ENCODE results near the gene RBM10.

DNA sequence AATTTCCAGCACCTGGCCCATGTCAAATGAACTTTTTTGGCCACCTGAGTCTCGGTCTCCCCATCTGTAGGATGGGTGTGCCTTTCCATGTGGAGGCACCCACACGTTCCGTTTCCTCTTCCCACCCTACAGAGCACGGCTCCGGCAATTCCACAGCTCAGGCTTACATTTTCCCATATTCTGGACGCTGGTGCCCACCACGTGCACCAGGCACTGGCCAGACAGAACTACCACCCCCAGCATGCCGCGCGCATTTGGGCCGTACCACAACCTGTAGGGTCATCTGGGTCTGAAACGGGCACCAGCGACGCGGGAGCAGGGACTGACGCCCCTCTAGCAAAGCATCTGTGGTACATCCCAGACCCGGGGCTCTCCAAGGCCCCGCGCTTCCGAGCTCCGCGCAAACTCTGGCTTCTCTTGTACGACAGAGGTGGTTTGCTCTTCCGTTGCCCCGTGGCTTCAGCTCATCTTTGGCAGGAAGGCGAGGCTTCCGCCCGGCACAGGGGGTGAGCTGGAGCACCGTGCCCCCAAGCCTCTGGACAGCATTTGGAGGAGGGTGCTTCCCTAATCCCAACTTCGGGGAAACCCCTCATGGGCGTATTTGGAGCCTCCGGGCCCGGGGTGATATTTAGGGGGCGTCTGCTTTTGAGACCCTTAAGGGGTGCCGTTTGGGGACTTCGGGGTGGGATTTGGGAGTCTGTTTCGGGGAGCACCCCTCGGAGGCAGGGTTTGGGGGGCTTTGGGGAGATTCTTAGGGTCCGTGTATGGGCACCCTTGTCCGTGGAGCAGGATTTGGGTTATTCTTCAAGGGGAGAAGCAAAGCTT lies 45.6 kb downstream of the RBM10 start:
- TF ChIP-seq TAF1 (IDR thresholded peaks at IDR 0.05; ENCODE audit: borderline replicate concordance, insufficient read depth, low read length) (peak; percentile 93), POLR2AphosphoS5 (IDR thresholded peaks at IDR 0.05; ENCODE audit: low read depth, low read length) (peak; percentile 92), SIN3A (IDR thresholded peaks at IDR 0.05; ENCODE audit: borderline replicate concordance, insufficient read depth, low read length) (0 out of 2 replicates have a peak, but pooled peaks have one; percentile 36), FOXP2 (optimal IDR thresholded peaks at IDR 0.05; ENCODE audit: borderline replicate concordance, extremely low read depth, extremely low read length, insufficient read depth) (no peak)
- TF ChIP-seq, protein P1, sequence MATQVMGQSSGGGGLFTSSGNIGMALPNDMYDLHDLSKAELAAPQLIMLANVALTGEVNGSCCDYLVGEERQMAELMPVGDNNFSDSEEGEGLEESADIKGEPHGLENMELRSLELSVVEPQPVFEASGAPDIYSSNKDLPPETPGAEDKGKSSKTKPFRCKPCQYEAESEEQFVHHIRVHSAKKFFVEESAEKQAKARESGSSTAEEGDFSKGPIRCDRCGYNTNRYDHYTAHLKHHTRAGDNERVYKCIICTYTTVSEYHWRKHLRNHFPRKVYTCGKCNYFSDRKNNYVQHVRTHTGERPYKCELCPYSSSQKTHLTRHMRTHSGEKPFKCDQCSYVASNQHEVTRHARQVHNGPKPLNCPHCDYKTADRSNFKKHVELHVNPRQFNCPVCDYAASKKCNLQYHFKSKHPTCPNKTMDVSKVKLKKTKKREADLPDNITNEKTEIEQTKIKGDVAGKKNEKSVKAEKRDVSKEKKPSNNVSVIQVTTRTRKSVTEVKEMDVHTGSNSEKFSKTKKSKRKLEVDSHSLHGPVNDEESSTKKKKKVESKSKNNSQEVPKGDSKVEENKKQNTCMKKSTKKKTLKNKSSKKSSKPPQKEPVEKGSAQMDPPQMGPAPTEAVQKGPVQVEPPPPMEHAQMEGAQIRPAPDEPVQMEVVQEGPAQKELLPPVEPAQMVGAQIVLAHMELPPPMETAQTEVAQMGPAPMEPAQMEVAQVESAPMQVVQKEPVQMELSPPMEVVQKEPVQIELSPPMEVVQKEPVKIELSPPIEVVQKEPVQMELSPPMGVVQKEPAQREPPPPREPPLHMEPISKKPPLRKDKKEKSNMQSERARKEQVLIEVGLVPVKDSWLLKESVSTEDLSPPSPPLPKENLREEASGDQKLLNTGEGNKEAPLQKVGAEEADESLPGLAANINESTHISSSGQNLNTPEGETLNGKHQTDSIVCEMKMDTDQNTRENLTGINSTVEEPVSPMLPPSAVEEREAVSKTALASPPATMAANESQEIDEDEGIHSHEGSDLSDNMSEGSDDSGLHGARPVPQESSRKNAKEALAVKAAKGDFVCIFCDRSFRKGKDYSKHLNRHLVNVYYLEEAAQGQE (IDR thresholded peaks at IDR 0.05; ENCODE audit: insufficient read depth in 1 of 2, low read depth in 2 of 2, low read length in 2 of 2) = 0 out of 4 replicates have a peak, but pooled peaks of 1 of the 2 experiments have one; percentile 38

Measured in PFSK-1 (cell line).